A673 (cell line): ENCODE measurements around the gene CFAP46. TPM values are rescaled to one million over a fixed set of nuclear protein-coding genes. Genes with fewer than 3 reads are reported as not detected.
"Not testable (repeated sequence)": the region's sequence is repeated elsewhere in the genome, so short reads cannot be mapped to it uniquely, and the experiment has no call there.

Source experiments
- BruUV-seq: library from RNA; stranded (reverse); fragments of 400-500 nt; replicated peaks from 2 replicates; lab custom pipeline; 2021; lab: Mats Ljungman, UMichigan
- CTCF ChIA-PET: fragments of 300-600 bp; sonication (Branson Sonifier 250); formaldehyde crosslinking; loops from one replicate; lab custom pipeline; 2022; ENCODE audit warnings: antibody characterized with exemption; lab: Charles Lee
- POLR2A ChIA-PET: fragments of 300-600 bp; sonication (Branson Sonifier 250); formaldehyde crosslinking; loops from one replicate; lab custom pipeline; 2022; ENCODE audit warnings: antibody characterized with exemption; ENCODE audit not compliant: low non-redundant PET; lab: Charles Lee
- DNase-seq: peaks from one replicate; pipeline ENCODE4 v3.0.0-alpha.2; 2015; ENCODE audit warnings: low spot score
- H3K27ac ChIP-seq: fragments of 200-600 bp; sonication (generic); 2 replicates; pipeline ENCODE4 v1.5.1; 2016; ENCODE audit warnings: mixed run types, low read depth, mild to moderate bottlenecking, mixed read lengths, antibody characterized with exemption, low read length; ENCODE audit not compliant: poor library complexity, severe bottlenecking
- H3K27me3 ChIP-seq: fragments of 200-600 bp; sonication (generic); replicated peaks from 2 replicates; pipeline ENCODE4 v1.6.1; 2017; ENCODE audit warnings: mixed run types, low read depth, mild to moderate bottlenecking, mixed read lengths, antibody characterized with exemption, low read length; ENCODE audit not compliant: insufficient read depth, poor library complexity
- H3K36me3 ChIP-seq: fragments of 200-600 bp; sonication (generic); 2 replicates; pipeline ENCODE4 v1.6.1; 2016; ENCODE audit warnings: mixed run types, mild to moderate bottlenecking, mixed read lengths, antibody characterized with exemption, low read length; ENCODE audit not compliant: insufficient read depth, poor library complexity, severe bottlenecking
- H3K4me1 ChIP-seq: fragments of 200-600 bp; sonication (generic); 2 replicates; pipeline ENCODE4 v1.6.1; 2017; ENCODE audit warnings: mixed run types, mild to moderate bottlenecking, mixed read lengths, antibody characterized with exemption, low read length; ENCODE audit not compliant: insufficient read depth, poor library complexity, severe bottlenecking
- H3K4me3 ChIP-seq: fragments of 200-600 bp; sonication (generic); 2 replicates; pipeline ENCODE4 v1.5.1; 2016; ENCODE audit warnings: low read depth, mixed run types, mild to moderate bottlenecking, mixed read lengths, low read length; ENCODE audit not compliant: poor library complexity, severe bottlenecking
- H3K9me3 ChIP-seq: fragments of 200-600 bp; sonication (generic); 2 replicates; pipeline ENCODE4 v1.6.1; 2016; ENCODE audit warnings: mixed run types, low read depth, mild to moderate bottlenecking, mixed read lengths, antibody characterized with exemption, low read length; ENCODE audit not compliant: poor library complexity, severe bottlenecking
- EZH2 ChIP-seq: fragments of 200-600 bp; sonication (generic); IDR thresholded peaks from 2 replicates; pipeline ENCODE4 v1.6.1; 2017; ENCODE audit warnings: borderline replicate concordance, low read depth, mild to moderate bottlenecking, mixed read lengths, antibody characterized with exemption, low read length; ENCODE audit not compliant: poor library complexity, severe bottlenecking
- intact Hi-C: fragments of 100-400 bp; cut with micrococcal nuclease; formaldehyde crosslinking; loops from one replicate; pipeline ENCODE4 v1.10.0; 2022; ENCODE audit not compliant: unreplicated experiment
- total RNA-seq: library from RNA; stranded (reverse); gene quantifications from 2 replicates; pipeline ENCODE4 v1.2.3, GENCODE V29; 2021
- TF ChIP-seq, protein P1 (sequence below): fragments of 300-800, 200-600 bp; sonication (generic); conservative IDR thresholded peaks from 2 replicates; pipeline ENCODE4 v1.5.1; 2017; ENCODE audit warnings: low read depth, mild to moderate bottlenecking, antibody characterized with exemption, low read length, moderate library complexity, mixed read lengths

Gene CFAP46
- total RNA-seq, 1 experiment from 2014 or later: 1.9 TPM

GRCh38 chr10:132967540-132967939, 25.2 kb upstream of the CFAP46 start:
- intact Hi-C loops: no loop called here
- Histone ChIP-seq H3K27ac (no peak overlapping the region), H3K27me3 (peaks cover 79% of the 10 kb centered on the region), H3K4me3 (no peak overlapping the region), H3K9me3 (no peaks in the 10 kb centered on the region), H3K4me1 (no peaks in the 10 kb centered on the region), H3K36me3 (no peaks in the 10 kb centered on the region)
- no TSS peak for BruUV-seq
- ChIA-PET POLR2A (no interaction called here), CTCF (no interaction called here)
- TF ChIP-seq, protein P1, sequence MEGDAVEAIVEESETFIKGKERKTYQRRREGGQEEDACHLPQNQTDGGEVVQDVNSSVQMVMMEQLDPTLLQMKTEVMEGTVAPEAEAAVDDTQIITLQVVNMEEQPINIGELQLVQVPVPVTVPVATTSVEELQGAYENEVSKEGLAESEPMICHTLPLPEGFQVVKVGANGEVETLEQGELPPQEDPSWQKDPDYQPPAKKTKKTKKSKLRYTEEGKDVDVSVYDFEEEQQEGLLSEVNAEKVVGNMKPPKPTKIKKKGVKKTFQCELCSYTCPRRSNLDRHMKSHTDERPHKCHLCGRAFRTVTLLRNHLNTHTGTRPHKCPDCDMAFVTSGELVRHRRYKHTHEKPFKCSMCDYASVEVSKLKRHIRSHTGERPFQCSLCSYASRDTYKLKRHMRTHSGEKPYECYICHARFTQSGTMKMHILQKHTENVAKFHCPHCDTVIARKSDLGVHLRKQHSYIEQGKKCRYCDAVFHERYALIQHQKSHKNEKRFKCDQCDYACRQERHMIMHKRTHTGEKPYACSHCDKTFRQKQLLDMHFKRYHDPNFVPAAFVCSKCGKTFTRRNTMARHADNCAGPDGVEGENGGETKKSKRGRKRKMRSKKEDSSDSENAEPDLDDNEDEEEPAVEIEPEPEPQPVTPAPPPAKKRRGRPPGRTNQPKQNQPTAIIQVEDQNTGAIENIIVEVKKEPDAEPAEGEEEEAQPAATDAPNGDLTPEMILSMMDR: no peak
- DNase-seq: no peak

DNA sequence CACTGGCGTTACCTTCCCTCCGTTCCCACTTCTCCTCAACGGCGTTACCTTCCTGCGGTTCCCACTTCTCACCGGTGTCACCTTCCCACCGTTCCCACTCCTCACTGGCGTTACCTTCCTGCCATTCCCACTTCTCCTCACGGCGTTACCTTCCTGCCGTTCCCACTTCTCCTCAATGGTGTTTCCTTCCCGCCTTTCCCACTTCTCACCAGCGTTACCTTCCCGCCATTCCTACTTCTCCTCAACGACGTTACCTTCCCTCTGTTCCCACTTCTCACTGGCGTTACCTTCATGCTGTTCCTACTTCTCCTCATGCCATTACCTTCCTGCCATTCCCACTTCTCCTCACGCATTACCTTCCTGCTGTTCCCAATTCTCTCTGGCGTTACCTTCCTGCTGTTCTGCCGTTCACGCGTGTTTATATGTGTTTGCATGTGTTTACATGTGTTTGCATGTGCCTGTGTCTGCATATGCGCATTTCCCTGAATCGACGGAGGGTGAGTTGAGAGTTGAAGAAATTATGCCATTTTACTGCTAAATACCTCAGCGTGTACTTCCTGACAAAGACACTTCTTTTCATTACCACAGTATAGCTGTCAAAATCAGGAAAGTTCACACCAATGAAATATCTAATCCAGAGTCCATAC, 23.2 kb upstream of the CFAP46 start:
- CTCF ChIA-PET: no interaction called here
- no peaks in the 10 kb centered on the region for H3K9me3 ChIP-seq
- POLR2A ChIA-PET: no interaction called here
- H3K4me1 ChIP-seq: no peaks in the 10 kb centered on the region
- no peak overlapping the region for H3K4me3 ChIP-seq
- intact Hi-C loops: no loop called here
- peaks cover 62% of the 10 kb centered on the region for H3K27me3 ChIP-seq
- TF ChIP-seq, protein P1: no peak
- H3K27ac ChIP-seq: no peak overlapping the region
- H3K36me3 ChIP-seq: no peaks in the 10 kb centered on the region
- BruUV-seq: no TSS peak
- no peak for DNase-seq

DNA sequence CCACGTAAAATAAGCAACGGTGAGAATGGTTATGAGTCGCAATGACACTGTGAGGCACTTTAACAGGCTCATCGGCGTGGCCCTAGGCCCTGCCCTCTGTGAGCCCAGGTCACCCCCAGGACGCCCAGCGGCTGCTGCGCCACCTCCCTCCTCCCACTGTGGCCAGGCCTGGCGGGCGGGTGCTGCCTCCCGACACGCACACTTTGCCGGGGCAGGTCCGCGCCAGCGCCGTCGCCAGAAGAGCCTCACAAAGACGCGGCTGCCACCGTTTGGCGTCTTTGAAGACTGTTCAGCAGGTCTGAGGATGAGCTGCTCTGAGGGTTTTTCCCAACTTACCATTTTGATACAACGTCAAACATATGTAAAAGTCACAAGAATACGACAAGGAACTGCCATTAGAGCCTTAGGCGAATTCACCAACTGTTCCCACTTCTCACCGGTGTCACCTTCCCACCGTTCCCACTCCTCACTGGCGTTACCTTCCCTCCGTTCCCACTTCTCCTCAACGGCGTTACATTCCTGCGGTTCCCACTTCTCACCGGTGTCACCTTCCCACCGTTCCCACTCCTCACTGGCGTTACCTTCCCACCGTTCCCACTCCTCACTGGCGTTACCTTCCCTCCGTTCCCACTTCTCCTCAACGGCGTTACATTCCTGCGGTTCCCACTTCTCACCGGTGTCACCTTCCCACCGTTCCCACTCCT, 22.5 kb upstream of the CFAP46 start:
- H3K4me1 ChIP-seq, intact Hi-C loops: not testable (repeated sequence)

DNA sequence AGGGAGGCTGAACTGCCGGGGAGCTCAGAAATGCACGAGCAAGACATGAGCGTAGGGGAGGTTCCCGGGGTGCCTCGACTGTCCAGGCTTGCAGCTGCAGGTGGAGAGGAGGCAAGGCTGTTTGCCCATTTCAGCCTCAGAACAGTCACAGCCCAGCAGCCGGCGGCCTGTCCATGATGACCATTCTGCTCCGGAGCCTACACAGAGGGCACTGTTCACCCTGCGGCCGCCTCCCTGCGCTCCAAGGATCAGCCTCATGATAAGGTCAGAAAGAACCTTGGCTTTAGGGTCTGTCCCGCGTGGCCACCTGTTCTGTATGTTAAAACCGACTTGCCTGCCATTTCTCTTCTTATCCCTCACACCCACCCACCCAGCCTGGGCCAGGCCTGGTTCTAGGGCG, 21.9 kb upstream of the CFAP46 start:
- H3K27me3 ChIP-seq: peaks cover 49% of the 10 kb centered on the region
- no peak for DNase-seq
- H3K27ac ChIP-seq: no peak overlapping the region
- TF ChIP-seq, protein P1: no peak
- no peak for TF ChIP-seq EZH2
- H3K36me3 ChIP-seq: no peaks in the 10 kb centered on the region
- CTCF ChIA-PET: no interaction called here
- no TSS peak for BruUV-seq
- POLR2A ChIA-PET: no interaction called here
- no peaks in the 10 kb centered on the region for H3K4me1 ChIP-seq
- H3K4me3 ChIP-seq: no peak overlapping the region
- intact Hi-C loops: no loop called here
- H3K9me3 ChIP-seq: no peaks in the 10 kb centered on the region

More for the DNA sequence above, 22.5 kb upstream of the CFAP46 start:
- peaks cover 55% of the 10 kb centered on the region for H3K27me3 ChIP-seq
- POLR2A ChIA-PET, H3K27ac ChIP-seq, H3K9me3 ChIP-seq, BruUV-seq, H3K4me3 ChIP-seq, H3K36me3 ChIP-seq, CTCF ChIA-PET, DNase-seq: not testable (repeated sequence)
